ENCODE data around the gene ZFYVE21.

The ZFYVE21 gene

GRCh38 chr14:103755060-103755459 lies 39.5 kb downstream of the ZFYVE21 start:
- H3K4me3 ChIP-seq, result no peak overlapping the region
- TF ChIP-seq CTCF (IDR thresholded peaks at IDR 0.05), result no peak
- DNase-seq (ENCODE audit: low spot score), result no peak
- no peak overlapping the region for H3K27ac ChIP-seq

- H3K27ac ChIP-seq, result no peak overlapping the region
Measured at GRCh38 chr14:103758059-103758776, 42.6 kb downstream of the ZFYVE21 start.

GRCh38 chr14:103762036-103762435 lies 46.4 kb downstream of the ZFYVE21 start:
- TF ChIP-seq CTCF (IDR thresholded peaks at IDR 0.05), result no peak
- H3K27ac ChIP-seq, result no peak overlapping the region
- no peak overlapping the region for H3K4me3 ChIP-seq
- no peak for DNase-seq (ENCODE audit: low spot score)

More at GRCh38 chr14:103758059-103758776, 42.6 kb downstream of the ZFYVE21 start:
- no peak for TF ChIP-seq CTCF (IDR thresholded peaks at IDR 0.05)
- H3K4me3 ChIP-seq, result no peak overlapping the region
- DNase-seq (ENCODE audit: low spot score), result no peak

- no peak overlapping the region for H3K27ac ChIP-seq
- no peak for TF ChIP-seq CTCF (IDR thresholded peaks at IDR 0.05)
- no peak for DNase-seq (ENCODE audit: low spot score)
- H3K4me3 ChIP-seq, result no peak overlapping the region
Measured at GRCh38 chr14:103762541-103762940, 46.9 kb downstream of the ZFYVE21 start.

GRCh38 chr14:103763730-103764488 lies 48.3 kb downstream of the ZFYVE21 start:
- no peak for TF ChIP-seq CTCF (IDR thresholded peaks at IDR 0.05)
- Histone ChIP-seq H3K27ac (no peak overlapping the region), H3K4me3 (no peak overlapping the region)
- DNase-seq (ENCODE audit: low spot score), result no peak

GRCh38 chr14:103765526-103765925 lies 49.9 kb downstream of the ZFYVE21 start:
- TF ChIP-seq CTCF (IDR thresholded peaks at IDR 0.05), result no peak

More at GRCh38 chr14:103765526-103765925, 49.9 kb downstream of the ZFYVE21 start:
- no peak for DNase-seq (ENCODE audit: low spot score)
- Histone ChIP-seq H3K4me3 (no peak overlapping the region), H3K27ac (no peak overlapping the region)

Data from coronary artery (tissue), 2 donors.